K562 (cell line): ENCODE measurements around the gene UQCRFS1. TPM values are rescaled to one million over a fixed set of nuclear protein-coding genes. Genes with fewer than 3 reads are reported as not detected.

Source experiments
- ATAC-seq: fragments of 200-7000 bp; cut with Tn5 transposase; 3 replicates; pipeline ENCODE4 v1.9.1; 2020; ENCODE audit warnings: moderate library complexity
- BruUV-seq: library from RNA; stranded (reverse); fragments of 400-500 nt; replicated peaks from 2 replicates; lab custom pipeline; 2021; lab: Mats Ljungman, UMichigan
- CTCF ChIA-PET: fragments of 300-600 bp; formaldehyde crosslinking; extraction: SDS; loops from one replicate; lab custom pipeline; 2021; ENCODE audit warnings: low intra/inter-chr PET ratio; lab: Yijun Ruan, JAX
- POLR2A ChIA-PET: fragments of 300-600, 350-650 bp; sonication (Branson Sonifier 250); formaldehyde crosslinking; extraction: SDS; loops from one replicate; lab custom pipeline; 2021; ENCODE audit warnings: antibody characterized with exemption, inconsistent platforms; lab: Yijun Ruan, JAX
- DNase-seq, 4 experiments: peaks; one replicate each; pipeline versions ENCODE4 v3.0.0 to v3.0.0-alpha.2; 2011 to 2018; ENCODE audit warnings: low spot score in 3 of 4, mixed read lengths in 3 of 4; ENCODE audit errors: extremely low read depth in 1 of 4
- FAIRE-seq: peaks from 2 replicates; lab custom pipeline; 2011; peaks lifted over from hg19 to GRCh38; lab: Jason Lieb, UNC
- H2AFZ ChIP-seq: 2 replicates; pipeline ENCODE4 v1.6.0; 2011; ENCODE audit warnings: low read depth, low read length, control low read depth, inconsistent platforms
- H3K27ac ChIP-seq: fragments of 200-600 bp; 3 replicates; pipeline ENCODE4 v1.8.0; 2011; ENCODE audit warnings: low read depth, mild to moderate bottlenecking, control low read depth, inconsistent platforms, low read length, moderate library complexity, mixed read lengths; ENCODE audit errors: extremely low read depth
- H3K27me3 ChIP-seq, 2 experiments: fragments of 300-600 bp in 1 of 2; 2 replicates in 1 of 2; 3 replicates in 1 of 2; pipeline versions ENCODE4 v1.6.0 to v1.8.0; 2011; ENCODE audit warnings: inconsistent platforms in 2 of 2, low read length in 2 of 2, mild to moderate bottlenecking in 1 of 2, mixed read lengths in 1 of 2, moderate library complexity in 1 of 2; ENCODE audit not compliant: control insufficient read depth in 2 of 2, insufficient read depth in 2 of 2
- H3K36me3 ChIP-seq: fragments of 300-600 bp; 3 replicates; pipeline ENCODE4 v1.8.0; 2011; ENCODE audit warnings: mild to moderate bottlenecking, low read length, inconsistent platforms; ENCODE audit not compliant: control insufficient read depth, insufficient read depth
- H3K4me1 ChIP-seq, 2 experiments: fragments of 200-600 bp in 1 of 2; replicated peaks in 1 of 2; 2 replicates in 1 of 2; 3 replicates in 1 of 2; pipeline versions ENCODE4 v1.5.1 to v1.8.0; 2011; ENCODE audit warnings: inconsistent platforms in 2 of 2, low read length in 2 of 2, mild to moderate bottlenecking in 1 of 2, mixed read lengths in 1 of 2, moderate library complexity in 1 of 2; ENCODE audit not compliant: control insufficient read depth in 2 of 2, insufficient read depth in 2 of 2
- H3K4me2 ChIP-seq: 2 replicates; pipeline ENCODE4 v1.6.1; 2011; ENCODE audit warnings: low read length, control low read depth, inconsistent platforms, mixed read lengths; ENCODE audit not compliant: insufficient read depth
- H3K4me3 ChIP-seq: fragments of 200-600 bp; sonication (generic), shearing (Covaris generic); 2 replicates; pipeline ENCODE4 v1.5.1; 2016; ENCODE audit warnings: control low read depth, inconsistent platforms
- H3K79me2 ChIP-seq: fragments of 200-600 bp; 3 replicates; pipeline ENCODE4 v1.8.0; 2011; ENCODE audit warnings: low read length, inconsistent platforms; ENCODE audit not compliant: control insufficient read depth, insufficient read depth
- H3K9ac ChIP-seq, 2 experiments: 2 replicates each; pipeline versions ENCODE4 v1.6.0 to v1.6.1; 2011; ENCODE audit warnings: low read depth in 2 of 2, low read length in 2 of 2, control low read depth in 1 of 2, inconsistent platforms in 1 of 2, mild to moderate bottlenecking in 1 of 2, mixed read lengths in 1 of 2; ENCODE audit not compliant: insufficient read depth in 1 of 2
- H3K9me1 ChIP-seq: one replicate; pipeline ENCODE4 v1.6.0; 2011; ENCODE audit warnings: inconsistent platforms, mild to moderate bottlenecking, low read length, moderate library complexity; ENCODE audit not compliant: control insufficient read depth, insufficient read depth
- H3K9me3 ChIP-seq: replicated peaks from 2 replicates; pipeline ENCODE4 v1.5.1; 2011; ENCODE audit warnings: low read depth, low read length, inconsistent platforms; ENCODE audit not compliant: control insufficient read depth, insufficient read depth
- H4K20me1 ChIP-seq: replicated peaks from 2 replicates; pipeline ENCODE4 v1.6.1; 2011; ENCODE audit warnings: low read length, inconsistent platforms, mixed read lengths; ENCODE audit not compliant: control insufficient read depth, insufficient read depth
- BMI1 ChIP-seq: fragments of 150-350 bp; IDR thresholded peaks from 2 replicates; pipeline ENCODE4 v1.6.1; 2014; ENCODE audit warnings: low read length
- BRD9 ChIP-seq: fragments of 450-650 bp; IDR thresholded peaks from 2 replicates; pipeline ENCODE4 v1.6.1; 2018; ENCODE audit warnings: low read depth; ENCODE audit not compliant: partially characterized antibody
- HDAC8 ChIP-seq: fragments of 450-650 bp; IDR thresholded peaks from 2 replicates; pipeline ENCODE4 v1.6.1; 2016; ENCODE audit warnings: mild to moderate bottlenecking, missing genetic modification characterization, moderate library complexity, missing compliant biosample characterization
- KAT2B ChIP-seq: IDR thresholded peaks from one replicate; pipeline ENCODE4 v1.6.1; 2012; ENCODE audit warnings: low read depth, mild to moderate bottlenecking, control low read depth, inconsistent platforms, low read length, moderate library complexity
- MYBL2 ChIP-seq, 2 experiments: fragments of 450-650 bp in 1 of 2; sonication (generic) in 1 of 2; formaldehyde crosslinking in 1 of 2; IDR thresholded peaks; 2 replicates each; pipeline versions ENCODE4 v1.6.1 to v1.8.1; 2017 to 2022; ENCODE audit warnings: borderline replicate concordance in 1 of 2, inconsistent platforms in 1 of 2, low read depth in 1 of 2, mild to moderate bottlenecking in 1 of 2, missing genetic modification reagents in 1 of 2, moderate library complexity in 1 of 2
- SRSF7 ChIP-seq: fragments of 200-400 bp; formaldehyde crosslinking; optimal IDR thresholded peaks from 2 replicates; pipeline ENCODE3; 2017; ENCODE audit warnings: mild to moderate bottlenecking, low read depth, low read length
- XRCC3 ChIP-seq: fragments of 450-650 bp; IDR thresholded peaks from 2 replicates; pipeline ENCODE4 v1.6.1; 2017; ENCODE audit warnings: mild to moderate bottlenecking, moderate library complexity
- XRCC5 ChIP-seq: fragments of 200-400 bp; formaldehyde crosslinking; IDR thresholded peaks from 2 replicates; pipeline ENCODE4 v1.6.1; 2017; ENCODE audit warnings: low read depth, mild to moderate bottlenecking, low read length
- ZNF76 ChIP-seq: fragments of 250-450 bp; sonication (Bioruptor Pico); IDR thresholded peaks from 2 replicates; pipeline ENCODE4 v1.4.0; 2020; ENCODE audit warnings: mild to moderate bottlenecking, moderate library complexity, borderline replicate concordance
- ZNF830 ChIP-seq: fragments of 250-450 bp; sonication (Bioruptor Pico); IDR thresholded peaks from 2 replicates; pipeline ENCODE4 v1.5.0; 2021; ENCODE audit warnings: mild to moderate bottlenecking
- WGBS: fragments of 100-300 bp; shearing (Covaris generic); methylation state at CpG from one replicate; pipeline ENCODE4 v1.1.6; 2016; ENCODE audit warnings: low coverage, mixed read lengths; ENCODE audit not compliant: insufficient coverage; ENCODE audit errors: missing lambda C conversion rate; 5-methylcytosine and 5-hydroxymethylcytosine counted together
- in situ Hi-C: fragments of 300-500 bp; cut with MboI; formaldehyde crosslinking; loops from 4 replicates; pipeline ENCODE4 v1.15.0; 2018; ENCODE audit warnings: inconsistent platforms, mixed read lengths
- intact Hi-C: fragments of 100-400 bp; cut with micrococcal nuclease; formaldehyde crosslinking; loops from 2 replicates; pipeline ENCODE4 v1.14.2; 2022
- polyA plus RNA-seq, 8 experiments: library from polyadenylated mRNA; depleted of rRNA in 4 of 8; stranded (reverse) in 5 of 8; unstranded in 3 of 8; fragments of >200 nt; fragmentation: Nextera tagmentation in 2 of 8; fragmentation: Illumina TruSeq in 1 of 8; extraction: Ambion mirVana in 2 of 8; extraction: Trizol in 1 of 8; gene quantifications; 2 replicates each; pipeline versions ENCODE4 v1.2.1 to v1.2.3, GENCODE V29; 2011 to 2014; ENCODE audit warnings: inconsistent platforms in 1 of 8, missing spikeins in 1 of 8
- total RNA-seq, 7 experiments: library from RNA; depleted of rRNA in 6 of 7; stranded (reverse); fragments of >200 nt in 6 of 7; fragmentation: Illumina TruSeq in 2 of 7; extraction: Trizol in 2 of 7; gene quantifications; 2 replicates each; pipeline versions ENCODE4 v1.2.1 to v1.2.3, GENCODE V29; 2011 to 2021; ENCODE audit warnings: low replicate concordance in 1 of 7
- TF ChIP-seq, protein P1 (sequence below): fragments of 450-650 bp; IDR thresholded peaks from 2 replicates; pipeline ENCODE4 v1.6.1; 2016; ENCODE audit warnings: borderline replicate concordance
- TF ChIP-seq, protein P2 (sequence below): IDR thresholded peaks from 2 replicates; pipeline ENCODE4 v1.6.1; 2014; ENCODE audit warnings: antibody characterized with exemption
- TF ChIP-seq, protein P3 (sequence below), 2 experiments: fragments of 450-650 bp; conservative IDR thresholded peaks; 2 replicates each; pipeline ENCODE4 v1.6.1; 2017; ENCODE audit warnings: mild to moderate bottlenecking in 2 of 2, moderate library complexity in 2 of 2

Gene UQCRFS1
- total and polyA plus RNA-seq, 9 of the 15 experiments (the other 6 are each of a cell fraction or from before 2014, with no cell fraction given), result 10.8 to 110 (median 64.7) TPM

DNA sequence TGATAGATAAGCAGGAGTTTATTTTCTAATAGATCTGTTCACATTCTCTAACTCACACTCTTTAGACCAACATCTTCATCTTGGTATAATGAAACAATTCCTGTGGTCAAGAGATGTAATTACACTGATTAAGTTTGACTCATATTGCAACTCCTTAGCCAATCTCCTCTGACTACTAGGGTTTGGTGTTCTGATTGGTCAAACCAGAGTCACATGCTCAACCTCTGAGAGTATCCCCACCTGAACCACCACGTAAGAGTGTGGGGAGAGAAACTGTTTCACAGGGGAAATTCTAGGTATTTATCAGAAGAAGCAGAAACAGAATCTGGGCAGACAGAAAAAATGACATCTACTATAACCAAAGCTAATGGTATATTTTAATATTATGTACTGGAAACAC, 42.4 kb downstream of the UQCRFS1 start:
- DNase-seq, result no peak
- CTCF ChIA-PET, result no interaction called here
- no peak for ATAC-seq
- H3K27me3 ChIP-seq, result no peaks in the 10 kb centered on the region
- H3K9me3 ChIP-seq, result no peaks in the 10 kb centered on the region
- H3K79me2 ChIP-seq, result no peaks in the 10 kb centered on the region
- H3K4me3 ChIP-seq, result no peak overlapping the region
- no peak overlapping the region for H3K27ac ChIP-seq
- H3K9me1 ChIP-seq, result no peaks in the 10 kb centered on the region
- H3K36me3 ChIP-seq, result no peaks in the 10 kb centered on the region
- in situ Hi-C loops (no loop called here), intact Hi-C loops (no loop called here)
- POLR2A ChIA-PET, result no interaction called here
- H2AFZ ChIP-seq, result no peak overlapping the region
- FAIRE-seq, result no peak
- H4K20me1 ChIP-seq, result no peaks in the 10 kb centered on the region
- no peaks in the 10 kb centered on the region for H3K4me1 ChIP-seq
- no peak overlapping the region for H3K9ac ChIP-seq
- WGBS, result 0% methylated on average over 1 of the region's 1 CpG
- no TSS peak for BruUV-seq
- TF ChIP-seq SRSF7 (no peak), KAT2B (no peak), BRD9 (no peak), BMI1 (no peak), ZNF76 (CRISPR knock-in tag) (no peak), ZNF830 (CRISPR knock-in tag) (no peak), MYBL2 (IDR thresholded peaks at IDR 0.05; ENCODE audit: low read depth) (no peak), MYBL2 (CRISPR knock-in tag; IDR thresholded peaks at IDR 0.05; ENCODE audit: borderline replicate concordance) (no peak), XRCC3 (no peak), HDAC8 (tag) (no peak), XRCC5 (no peak)
- TF ChIP-seq, protein P1, sequence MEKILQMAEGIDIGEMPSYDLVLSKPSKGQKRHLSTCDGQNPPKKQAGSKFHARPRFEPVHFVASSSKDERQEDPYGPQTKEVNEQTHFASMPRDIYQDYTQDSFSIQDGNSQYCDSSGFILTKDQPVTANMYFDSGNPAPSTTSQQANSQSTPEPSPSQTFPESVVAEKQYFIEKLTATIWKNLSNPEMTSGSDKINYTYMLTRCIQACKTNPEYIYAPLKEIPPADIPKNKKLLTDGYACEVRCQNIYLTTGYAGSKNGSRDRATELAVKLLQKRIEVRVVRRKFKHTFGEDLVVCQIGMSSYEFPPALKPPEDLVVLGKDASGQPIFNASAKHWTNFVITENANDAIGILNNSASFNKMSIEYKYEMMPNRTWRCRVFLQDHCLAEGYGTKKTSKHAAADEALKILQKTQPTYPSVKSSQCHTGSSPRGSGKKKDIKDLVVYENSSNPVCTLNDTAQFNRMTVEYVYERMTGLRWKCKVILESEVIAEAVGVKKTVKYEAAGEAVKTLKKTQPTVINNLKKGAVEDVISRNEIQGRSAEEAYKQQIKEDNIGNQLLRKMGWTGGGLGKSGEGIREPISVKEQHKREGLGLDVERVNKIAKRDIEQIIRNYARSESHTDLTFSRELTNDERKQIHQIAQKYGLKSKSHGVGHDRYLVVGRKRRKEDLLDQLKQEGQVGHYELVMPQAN, result no peak
- TF ChIP-seq, protein P2, sequence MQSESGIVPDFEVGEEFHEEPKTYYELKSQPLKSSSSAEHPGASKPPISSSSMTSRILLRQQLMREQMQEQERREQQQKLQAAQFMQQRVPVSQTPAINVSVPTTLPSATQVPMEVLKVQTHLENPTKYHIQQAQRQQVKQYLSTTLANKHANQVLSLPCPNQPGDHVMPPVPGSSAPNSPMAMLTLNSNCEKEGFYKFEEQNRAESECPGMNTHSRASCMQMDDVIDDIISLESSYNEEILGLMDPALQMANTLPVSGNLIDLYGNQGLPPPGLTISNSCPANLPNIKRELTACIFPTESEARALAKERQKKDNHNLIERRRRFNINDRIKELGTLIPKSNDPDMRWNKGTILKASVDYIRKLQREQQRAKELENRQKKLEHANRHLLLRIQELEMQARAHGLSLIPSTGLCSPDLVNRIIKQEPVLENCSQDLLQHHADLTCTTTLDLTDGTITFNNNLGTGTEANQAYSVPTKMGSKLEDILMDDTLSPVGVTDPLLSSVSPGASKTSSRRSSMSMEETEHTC, result no peak
- TF ChIP-seq, protein P3, sequence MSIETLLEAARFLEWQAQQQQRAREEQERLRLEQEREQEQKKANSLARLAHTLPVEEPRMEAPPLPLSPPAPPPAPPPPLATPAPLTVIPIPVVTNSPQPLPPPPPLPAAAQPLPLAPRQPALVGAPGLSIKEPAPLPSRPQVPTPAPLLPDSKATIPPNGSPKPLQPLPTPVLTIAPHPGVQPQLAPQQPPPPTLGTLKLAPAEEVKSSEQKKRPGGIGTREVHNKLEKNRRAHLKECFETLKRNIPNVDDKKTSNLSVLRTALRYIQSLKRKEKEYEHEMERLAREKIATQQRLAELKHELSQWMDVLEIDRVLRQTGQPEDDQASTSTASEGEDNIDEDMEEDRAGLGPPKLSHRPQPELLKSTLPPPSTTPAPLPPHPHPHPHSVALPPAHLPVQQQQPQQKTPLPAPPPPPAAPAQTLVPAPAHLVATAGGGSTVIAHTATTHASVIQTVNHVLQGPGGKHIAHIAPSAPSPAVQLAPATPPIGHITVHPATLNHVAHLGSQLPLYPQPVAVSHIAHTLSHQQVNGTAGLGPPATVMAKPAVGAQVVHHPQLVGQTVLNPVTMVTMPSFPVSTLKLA (conservative IDR thresholded peaks at IDR 0.05), result no peak
- no peak overlapping the region for H3K4me2 ChIP-seq
